ENCODE measurements around the gene XKR8. TPM values are rescaled to one million over a fixed set of nuclear protein-coding genes. Genes with fewer than 3 reads are reported as not detected.

Gene XKR8
- total RNA-seq, 2 experiments from 2014 or later = 0.38 to 2.3 TPM

DNA sequence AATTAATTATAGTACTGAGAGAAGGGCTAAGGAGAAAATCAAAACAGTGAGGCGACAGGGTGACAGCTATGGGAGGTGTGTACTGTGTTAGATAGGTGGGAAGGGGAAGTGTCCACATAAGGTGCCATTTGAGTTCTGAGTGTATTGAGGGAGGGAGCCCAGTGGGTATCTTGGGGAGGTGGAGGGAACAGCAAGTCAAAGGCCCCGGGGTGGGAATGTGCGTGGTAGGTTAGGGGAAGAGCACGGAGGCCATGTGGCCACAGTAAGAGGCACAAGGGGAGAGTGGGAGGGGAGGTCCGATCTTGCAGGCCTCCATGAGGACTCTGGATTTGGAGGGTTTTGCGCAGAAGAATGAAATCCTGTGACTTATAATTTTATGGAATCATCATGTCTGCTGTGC, 3.0 kb upstream of the XKR8 start:
- no peaks in the 10 kb centered on the region for H4K20me1 ChIP-seq (ENCODE audit: insufficient read depth, low read length)
- no peak for DNase-seq (ENCODE audit: low spot score)
- ChIA-PET CTCF (ENCODE audit: unreplicated experiment) (no interaction called here), POLR2A (no interaction called here)
- no peaks in the 10 kb centered on the region for H3K9me2 ChIP-seq (ENCODE audit: insufficient read depth, low read length)
- intact Hi-C loops (cut with micrococcal nuclease; ENCODE audit: unreplicated experiment) = no loop called here
- no peak overlapping the region for H2AFZ ChIP-seq (ENCODE audit: low read length)
- H3K4me2 ChIP-seq (ENCODE audit: low read length) = no peak overlapping the region
- H3K79me2 ChIP-seq (ENCODE audit: insufficient read depth, low read depth, low read length) = no peaks in the 10 kb centered on the region
- no peak for TF ChIP-seq EZH2phosphoT487 (IDR thresholded peaks at IDR 0.05; ENCODE audit: borderline replicate concordance, low read depth, low read length)
- no peak for TF ChIP-seq CTCF (conservative IDR thresholded peaks at IDR 0.05; ENCODE audit: low read length)
- no peaks in the 10 kb centered on the region for H3K36me3 ChIP-seq (ENCODE audit: insufficient read depth, low read length)
- peaks cover 9% of the 10 kb centered on the region for H3K4me1 ChIP-seq (ENCODE audit: insufficient read depth, low read length, poor library complexity, severe bottlenecking)
- no peak overlapping the region for H3K4me3 ChIP-seq (ENCODE audit: low read depth, low read length, poor library complexity, severe bottlenecking)
- no TSS peak for BruUV-seq (replicated peaks)
- no peak overlapping the region for H3K27ac ChIP-seq (ENCODE audit: low read depth, low read length, poor library complexity, severe bottlenecking)
- no peaks in the 10 kb centered on the region for H3K9me3 ChIP-seq (ENCODE audit: low read length)

DNA sequence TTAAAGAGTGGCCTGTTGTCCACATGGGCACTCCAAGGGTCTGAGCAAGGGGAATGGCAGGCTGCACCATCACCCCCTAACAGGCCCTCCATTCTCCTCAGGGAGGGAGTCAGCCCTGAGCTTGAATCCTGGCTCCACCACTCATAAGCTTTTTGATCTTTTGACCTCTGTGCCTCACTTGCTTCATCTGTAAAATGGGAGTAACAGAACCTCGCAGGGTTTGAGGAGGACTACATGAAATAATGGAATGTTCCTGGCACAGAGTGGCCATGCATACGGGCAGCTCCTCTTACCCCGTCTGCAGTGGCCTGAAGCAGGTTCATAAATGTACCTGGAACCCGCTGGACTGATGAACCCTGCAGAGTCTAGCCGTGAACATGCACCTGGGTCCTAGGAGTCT, 2.1 kb upstream of the XKR8 start:
- H3K9me3 ChIP-seq (ENCODE audit: low read length) = no peaks in the 10 kb centered on the region
- no peak overlapping the region for H3K27ac ChIP-seq (ENCODE audit: low read depth, low read length, poor library complexity, severe bottlenecking)
- ChIA-PET CTCF (ENCODE audit: unreplicated experiment) (no interaction called here), POLR2A (no interaction called here)
- H3K9me2 ChIP-seq (ENCODE audit: insufficient read depth, low read length) = no peaks in the 10 kb centered on the region
- TF ChIP-seq CTCF (conservative IDR thresholded peaks at IDR 0.05; ENCODE audit: low read length) = no peak
- TF ChIP-seq EZH2phosphoT487 (IDR thresholded peaks at IDR 0.05; ENCODE audit: borderline replicate concordance, low read depth, low read length) = no peak
- H3K79me2 ChIP-seq (ENCODE audit: insufficient read depth, low read depth, low read length) = no peaks in the 10 kb centered on the region
- H3K36me3 ChIP-seq (ENCODE audit: insufficient read depth, low read length) = no peaks in the 10 kb centered on the region
- no peak overlapping the region for H3K4me3 ChIP-seq (ENCODE audit: low read depth, low read length, poor library complexity, severe bottlenecking)
- no peak for DNase-seq (ENCODE audit: low spot score)
- no peak overlapping the region for H3K4me2 ChIP-seq (ENCODE audit: low read length)
- H2AFZ ChIP-seq (ENCODE audit: low read length) = no peak overlapping the region
- intact Hi-C loops (cut with micrococcal nuclease; ENCODE audit: unreplicated experiment) = no loop called here
- H4K20me1 ChIP-seq (ENCODE audit: insufficient read depth, low read length) = no peaks in the 10 kb centered on the region
- BruUV-seq (replicated peaks) = no TSS peak
- H3K4me1 ChIP-seq (ENCODE audit: insufficient read depth, low read length, poor library complexity, severe bottlenecking) = peaks cover 9% of the 10 kb centered on the region

- Histone ChIP-seq H3K4me3 (ENCODE audit: low read depth, low read length, poor library complexity, severe bottlenecking) (no peak overlapping the region), H3K9me2 (ENCODE audit: insufficient read depth, low read length) (no peaks in the 10 kb centered on the region), H3K79me2 (ENCODE audit: insufficient read depth, low read depth, low read length) (no peaks in the 10 kb centered on the region), H4K20me1 (ENCODE audit: insufficient read depth, low read length) (no peaks in the 10 kb centered on the region), H2AFZ (ENCODE audit: low read length) (no peak overlapping the region), H3K27ac (ENCODE audit: low read depth, low read length, poor library complexity, severe bottlenecking) (no peak overlapping the region), H3K4me1 (ENCODE audit: insufficient read depth, low read length, poor library complexity, severe bottlenecking) (peaks cover 9% of the 10 kb centered on the region), H3K4me2 (ENCODE audit: low read length) (no peak overlapping the region), H3K36me3 (ENCODE audit: insufficient read depth, low read length) (no peaks in the 10 kb centered on the region), H3K9me3 (ENCODE audit: low read length) (no peaks in the 10 kb centered on the region)
- no TSS peak for BruUV-seq (replicated peaks)
- CTCF ChIA-PET (ENCODE audit: unreplicated experiment) = no interaction called here
- POLR2A ChIA-PET = no interaction called here
- no peak for DNase-seq (ENCODE audit: low spot score)
- TF ChIP-seq EZH2phosphoT487 (IDR thresholded peaks at IDR 0.05; ENCODE audit: borderline replicate concordance, low read depth, low read length) (no peak), CTCF (conservative IDR thresholded peaks at IDR 0.05; ENCODE audit: low read length) (no peak)
- intact Hi-C loops (cut with micrococcal nuclease; ENCODE audit: unreplicated experiment) = no loop called here
These were observed 1.3 kb upstream of the XKR8 start for GRCh38 chr1:27958513-27958912.
